Activated T-cell treated with anti-CD3 and anti-CD28 coated beads, Interleukin-2, amount 50 U/mL, for 4 hours (primary cell): ENCODE measurements around the gene SGCB. TPM values are rescaled to one million over a fixed set of nuclear protein-coding genes. Genes with fewer than 3 reads are reported as not detected.
A peak's percentile ranks its signal among the peaks of the same experiment; 100 is the strongest.
"Not testable (repeated sequence)": the region's sequence is repeated elsewhere in the genome, so short reads cannot be mapped to it uniquely, and the experiment has no call there.

Experiments
- ATAC-seq, 2 donors: fragments of 200-7000 bp; cut with Tn5 transposase; one replicate each; pipeline ENCODE4 v1.10.0; 2021
- DNase-seq: peaks from one replicate; pipeline ENCODE4 v3.0.0-alpha.2; 2020
- H3K27me3 Mint-ChIP-seq: one replicate; pipeline ENCODE4 v1.8.0; 2021; ENCODE audit warnings: low read depth, mixed read lengths
- H3K36me3 Mint-ChIP-seq: one replicate; pipeline ENCODE4 v1.8.0; 2022; ENCODE audit warnings: mixed read lengths; ENCODE audit not compliant: insufficient read depth
- H3K4me1 Mint-ChIP-seq: one replicate; pipeline ENCODE4 v1.8.0; 2021; ENCODE audit warnings: low read depth, mixed read lengths
- H3K4me3 Mint-ChIP-seq: one replicate; pipeline ENCODE4 v1.8.0; 2021; ENCODE audit warnings: mild to moderate bottlenecking, moderate library complexity, mixed read lengths
- H3K9me3 Mint-ChIP-seq: one replicate; pipeline ENCODE4 v1.8.0; 2021; ENCODE audit warnings: mixed read lengths
- total RNA-seq, 3 donors: library from RNA; stranded (reverse); gene quantifications; one replicate each; pipeline ENCODE4 v1.2.1, GENCODE V29; 2021

The SGCB gene
- total RNA-seq: 1 to 10 TPM; 6.5 to 9.2 (median 9.0) TPM

GRCh38 chr4:52038103-52038912 lies at the start of gene SGCB:
Gene SGCB, minus strand, starts transcription at chr4:52038299. Its CDS starts 40 bp downstream, at chr4:52038259.
- Mint-ChIP-seq H3K4me1 (peaks cover 24% of the 10 kb centered on the region), H3K27me3 (peaks cover 12% of the 10 kb centered on the region), H3K9me3 (no peaks in the 10 kb centered on the region), H3K4me3 (peak within 1 kb of the TSS; percentile 87), H3K36me3 (peaks cover 3% of the 10 kb centered on the region)
- ATAC-seq (peak; percentile 97 to 98), DNase-seq (peak; percentile 63)

GRCh38 chr4:52086425-52086824 lies 48.3 kb upstream of the SGCB start:
- H3K4me1 Mint-ChIP-seq, H3K9me3 Mint-ChIP-seq, DNase-seq, H3K4me3 Mint-ChIP-seq, H3K36me3 Mint-ChIP-seq, ATAC-seq: not testable (repeated sequence)
- H3K27me3 Mint-ChIP-seq: peaks cover 13% of the 10 kb centered on the region

- peaks cover 18% of the 10 kb centered on the region for H3K27me3 Mint-ChIP-seq
- no peaks in the 10 kb centered on the region for H3K36me3 Mint-ChIP-seq
- no peaks in the 10 kb centered on the region for H3K4me1 Mint-ChIP-seq
- no peaks in the 10 kb centered on the region for H3K9me3 Mint-ChIP-seq
- DNase-seq: no peak
- H3K4me3 Mint-ChIP-seq: no peak overlapping the region
- no peak for ATAC-seq
These were observed 43.1 kb upstream of the SGCB start for GRCh38 chr4:52081216-52081615.

- Mint-ChIP-seq H3K9me3 (no peaks in the 10 kb centered on the region), H3K27me3 (peaks cover 27% of the 10 kb centered on the region)
These were observed 41.6 kb upstream of the SGCB start for GRCh38 chr4:52079659-52080058.

GRCh38 chr4:52076731-52077130 lies 38.6 kb upstream of the SGCB start:
- peaks cover 15% of the 10 kb centered on the region for H3K27me3 Mint-ChIP-seq
- no peaks in the 10 kb centered on the region for H3K9me3 Mint-ChIP-seq
- no peak for ATAC-seq
- H3K4me1 Mint-ChIP-seq: no peaks in the 10 kb centered on the region
- H3K4me3 Mint-ChIP-seq: no peak overlapping the region
- DNase-seq: no peak
- H3K36me3 Mint-ChIP-seq: no peaks in the 10 kb centered on the region

More at GRCh38 chr4:52079659-52080058, 41.6 kb upstream of the SGCB start:
- DNase-seq: no peak
- no peak for ATAC-seq
- Mint-ChIP-seq H3K4me3 (no peak overlapping the region), H3K4me1 (no peaks in the 10 kb centered on the region), H3K36me3 (no peaks in the 10 kb centered on the region)

GRCh38 chr4:52071791-52072546 lies 33.9 kb upstream of the SGCB start:
- Mint-ChIP-seq H3K9me3 (no peaks in the 10 kb centered on the region), H3K4me1 (no peaks in the 10 kb centered on the region), H3K27me3 (peaks cover 30% of the 10 kb centered on the region), H3K36me3 (no peaks in the 10 kb centered on the region), H3K4me3 (no peak overlapping the region)
- ATAC-seq (no peak), DNase-seq (no peak)

- Mint-ChIP-seq H3K36me3 (no peaks in the 10 kb centered on the region), H3K4me3 (no peak overlapping the region), H3K9me3 (no peaks in the 10 kb centered on the region), H3K4me1 (no peaks in the 10 kb centered on the region), H3K27me3 (peaks cover 26% of the 10 kb centered on the region)
- DNase-seq (no peak), ATAC-seq (no peak)
These were observed 31.5 kb upstream of the SGCB start for GRCh38 chr4:52069571-52069970.

GRCh38 chr4:52059372-52059771 lies 21.3 kb upstream of the SGCB start:
- Mint-ChIP-seq H3K36me3 (no peaks in the 10 kb centered on the region), H3K4me1 (no peaks in the 10 kb centered on the region), H3K4me3 (no peak overlapping the region), H3K9me3 (no peaks in the 10 kb centered on the region), H3K27me3 (peaks cover 16% of the 10 kb centered on the region)
- ATAC-seq: no peak
- DNase-seq: no peak

GRCh38 chr4:52058275-52058674 lies 20.2 kb upstream of the SGCB start:
- H3K4me1 Mint-ChIP-seq: no peaks in the 10 kb centered on the region
- no peak for ATAC-seq

GRCh38 chr4:52057196-52057595 lies 19.1 kb upstream of the SGCB start:
- ATAC-seq: no peak

More at GRCh38 chr4:52058275-52058674, 20.2 kb upstream of the SGCB start:
- Mint-ChIP-seq H3K4me3 (no peak overlapping the region), H3K9me3 (no peaks in the 10 kb centered on the region), H3K36me3 (no peaks in the 10 kb centered on the region), H3K27me3 (peaks cover 27% of the 10 kb centered on the region)
- no peak for DNase-seq

GRCh38 chr4:52054254-52054653 lies 16.2 kb upstream of the SGCB start:
- DNase-seq: no peak
- Mint-ChIP-seq H3K36me3 (no peaks in the 10 kb centered on the region), H3K9me3 (no peaks in the 10 kb centered on the region), H3K4me1 (peaks cover 17% of the 10 kb centered on the region), H3K4me3 (no peak overlapping the region), H3K27me3 (peaks cover 55% of the 10 kb centered on the region)
- no peak for ATAC-seq

More at GRCh38 chr4:52057196-52057595, 19.1 kb upstream of the SGCB start:
- H3K9me3 Mint-ChIP-seq: no peaks in the 10 kb centered on the region
- no peak for DNase-seq
- no peak overlapping the region for H3K4me3 Mint-ChIP-seq
- no peaks in the 10 kb centered on the region for H3K36me3 Mint-ChIP-seq
- peaks cover 5% of the 10 kb centered on the region for H3K4me1 Mint-ChIP-seq
- peaks cover 38% of the 10 kb centered on the region for H3K27me3 Mint-ChIP-seq

- H3K36me3 Mint-ChIP-seq: no peaks in the 10 kb centered on the region
- no peak overlapping the region for H3K4me3 Mint-ChIP-seq
- no peak for ATAC-seq
- peaks cover 66% of the 10 kb centered on the region for H3K27me3 Mint-ChIP-seq
- peaks cover 17% of the 10 kb centered on the region for H3K4me1 Mint-ChIP-seq
- no peak for DNase-seq
- no peaks in the 10 kb centered on the region for H3K9me3 Mint-ChIP-seq
These were observed 14.3 kb upstream of the SGCB start for GRCh38 chr4:52052475-52052780.

- DNase-seq (no peak), ATAC-seq (peak; percentile 45 to 50)
- Mint-ChIP-seq H3K9me3 (no peaks in the 10 kb centered on the region), H3K36me3 (no peaks in the 10 kb centered on the region), H3K4me1 (peaks cover 17% of the 10 kb centered on the region), H3K4me3 (peak overlapping the region; percentile 55), H3K27me3 (peaks cover 65% of the 10 kb centered on the region)
These were observed 13.7 kb upstream of the SGCB start for GRCh38 chr4:52051615-52052474.

- Mint-ChIP-seq H3K9me3 (no peaks in the 10 kb centered on the region), H3K4me1 (peaks cover 17% of the 10 kb centered on the region)
These were observed 13.1 kb upstream of the SGCB start, which contains the start of gene SPATA18 for GRCh38 chr4:52051213-52051614. Gene SPATA18, plus strand, starts transcription at chr4:52051304. Its CDS starts 401 bp downstream, at chr4:52051705.

More at GRCh38 chr4:52051213-52051614, 13.1 kb upstream of the SGCB start, which contains the start of gene SPATA18:
- H3K36me3 Mint-ChIP-seq: no peaks in the 10 kb centered on the region
- peak; percentile 57 to 68 for ATAC-seq
- no peak for DNase-seq
- peaks cover 65% of the 10 kb centered on the region for H3K27me3 Mint-ChIP-seq
- peak within 1 kb of the TSS; percentile 55 for H3K4me3 Mint-ChIP-seq
